ENCODE results near the gene FAM20A.

The FAM20A gene

GRCh38 chr17:68606451-68607307 is 5.5 kb upstream of the FAM20A start:
- no peak for TF ChIP-seq CTCF (IDR thresholded peaks at IDR 0.05)

- TF ChIP-seq CTCF (IDR thresholded peaks at IDR 0.05) = no peak
These were observed 4.7 kb upstream of the FAM20A start for GRCh38 chr17:68605914-68606313.

- TF ChIP-seq CTCF (IDR thresholded peaks at IDR 0.05) = no peak
These were observed 2.5 kb upstream of the FAM20A start for GRCh38 chr17:68603656-68604055.

GRCh38 chr17:68603027-68603426 is 1.9 kb upstream of the FAM20A start:
- TF ChIP-seq CTCF (IDR thresholded peaks at IDR 0.05) = no peak

- TF ChIP-seq CTCF (IDR thresholded peaks at IDR 0.05) = no peak
These were observed 1.1 kb upstream of the FAM20A start for GRCh38 chr17:68602289-68602688.

- no peak for TF ChIP-seq CTCF (IDR thresholded peaks at IDR 0.05)
These were observed 560 bp upstream of the FAM20A start for GRCh38 chr17:68601565-68602288.

- TF ChIP-seq CTCF (IDR thresholded peaks at IDR 0.05) = no peak
These were observed 868 bp downstream of the FAM20A start for GRCh38 chr17:68600067-68600930.

Measured in LNCAP (cell line).